GM10266 (cell line): ENCODE measurements around the gene ZDHHC3.
A peak's percentile ranks its signal among the peaks of the same experiment; 100 is the strongest.

ENCODE experiments used
- DNase-seq: peaks from one replicate; pipeline ENCODE4 v3.0.0; 2012; ENCODE audit errors: extremely low spot score
- CTCF ChIP-seq: IDR thresholded peaks from 2 replicates; pipeline ENCODE4 v1.5.1; 2012; ENCODE audit warnings: mild to moderate bottlenecking, low read depth; ENCODE audit not compliant: control insufficient read depth, insufficient read depth; ENCODE audit errors: missing control alignments

ZDHHC3 gene

DNA sequence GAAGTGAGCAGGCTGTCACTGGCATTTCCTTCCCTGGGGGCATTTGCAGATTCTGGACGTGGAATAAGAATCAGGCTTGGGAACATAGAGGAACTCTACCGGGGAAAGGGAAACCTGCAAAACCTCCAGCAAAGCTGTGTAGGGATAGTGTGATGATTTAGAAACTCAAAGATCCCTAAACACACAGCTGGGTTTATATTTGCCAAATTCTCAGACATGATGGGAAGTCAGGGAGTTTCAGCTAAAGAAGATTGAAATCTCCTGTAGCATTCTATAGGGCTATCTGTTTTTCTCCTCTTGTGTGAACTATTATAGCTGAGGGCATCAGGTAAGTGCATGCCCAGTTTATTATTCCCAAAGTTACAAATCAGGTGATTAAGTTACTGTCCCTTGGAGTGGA is 40.9 kb upstream of the ZDHHC3 start:
- TF ChIP-seq CTCF, result no peak
- DNase-seq, result no peak

DNA sequence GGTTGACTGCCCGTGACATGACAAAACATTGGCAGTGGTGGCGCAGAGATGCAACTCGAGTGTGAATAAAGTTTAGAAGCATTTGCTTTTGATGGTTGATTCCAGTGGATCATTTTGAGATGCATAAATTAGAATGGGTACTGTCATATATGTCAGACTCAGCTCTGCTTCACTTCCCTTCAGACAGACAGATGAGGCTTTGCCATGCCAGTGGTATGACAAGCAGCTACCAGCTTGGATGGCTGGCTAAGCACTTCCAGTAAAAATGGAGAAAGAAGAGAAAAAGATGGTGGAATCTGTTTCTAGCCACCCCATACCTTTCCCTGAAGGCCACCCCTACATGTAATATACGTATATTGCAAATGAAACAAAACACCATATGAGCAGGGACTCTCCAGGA is 36.6 kb upstream of the ZDHHC3 start:
- TF ChIP-seq CTCF, result no peak

DNA sequence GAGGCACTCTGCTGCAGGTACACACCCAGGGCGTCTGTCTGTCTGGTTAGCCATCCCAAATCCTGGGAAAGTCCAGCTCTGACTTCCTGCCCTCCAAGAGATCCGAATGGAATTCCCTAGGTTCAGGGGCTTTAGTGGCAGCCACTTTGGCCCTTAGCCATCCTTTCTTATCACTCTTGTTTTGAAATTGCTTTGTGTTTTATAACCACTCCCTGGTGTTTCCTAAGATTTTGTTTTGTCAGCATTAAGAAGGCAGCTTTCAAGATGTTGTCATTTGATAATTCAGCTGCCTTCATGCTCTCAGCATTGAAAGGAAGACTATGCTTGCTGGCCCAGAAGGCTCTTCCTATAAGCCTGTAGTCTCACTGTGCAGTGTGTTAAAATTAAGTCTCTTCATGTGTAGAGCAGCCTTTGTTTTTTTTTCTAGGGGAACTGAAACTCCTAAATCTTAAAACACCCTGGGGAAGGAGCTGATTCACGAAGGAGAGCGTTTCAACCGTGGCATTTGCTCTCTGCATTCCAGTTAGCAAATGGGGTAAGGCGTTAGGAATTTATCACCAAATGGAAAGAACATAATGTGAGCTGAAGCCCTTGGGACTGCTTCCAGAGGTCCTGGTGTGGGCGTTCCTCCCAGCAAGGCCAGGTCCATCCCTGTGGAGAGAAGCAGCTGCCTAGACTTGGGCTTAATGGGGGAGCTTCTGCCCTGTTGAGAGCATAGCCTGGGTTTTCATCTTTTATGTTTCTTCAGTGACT is 36.0 kb upstream of the ZDHHC3 start:
- TF ChIP-seq CTCF, result no peak
- DNase-seq, result peak; percentile 35

More for the DNA sequence above, 36.6 kb upstream of the ZDHHC3 start:
- no peak for DNase-seq

DNA sequence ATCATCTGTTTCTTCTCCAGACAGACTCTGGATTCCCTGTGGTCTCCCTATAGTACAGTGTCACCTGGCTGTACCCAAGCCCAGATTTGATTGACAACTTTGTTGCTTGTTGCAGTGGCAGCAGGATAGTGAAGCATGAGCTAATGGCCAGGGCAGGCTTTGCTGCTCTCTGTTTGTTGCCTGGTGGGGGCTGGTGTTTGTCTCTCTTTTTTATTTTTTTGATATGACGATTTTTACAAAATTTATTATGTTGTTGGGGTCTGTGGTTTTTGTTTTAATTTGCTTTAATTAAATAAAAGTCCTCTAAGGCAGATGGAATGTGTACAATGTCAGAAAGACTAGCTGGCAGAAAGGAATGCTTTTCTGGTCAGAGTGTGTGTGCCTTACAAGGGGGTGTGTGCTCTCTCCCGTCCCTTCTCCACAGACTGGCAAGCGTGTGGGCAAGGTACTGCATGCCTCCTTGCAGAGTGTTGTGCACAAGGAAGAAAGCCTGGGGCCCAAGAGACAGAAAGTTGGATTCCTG is 34.9 kb upstream of the ZDHHC3 start:
- no peak for DNase-seq
- TF ChIP-seq CTCF, result no peak

DNA sequence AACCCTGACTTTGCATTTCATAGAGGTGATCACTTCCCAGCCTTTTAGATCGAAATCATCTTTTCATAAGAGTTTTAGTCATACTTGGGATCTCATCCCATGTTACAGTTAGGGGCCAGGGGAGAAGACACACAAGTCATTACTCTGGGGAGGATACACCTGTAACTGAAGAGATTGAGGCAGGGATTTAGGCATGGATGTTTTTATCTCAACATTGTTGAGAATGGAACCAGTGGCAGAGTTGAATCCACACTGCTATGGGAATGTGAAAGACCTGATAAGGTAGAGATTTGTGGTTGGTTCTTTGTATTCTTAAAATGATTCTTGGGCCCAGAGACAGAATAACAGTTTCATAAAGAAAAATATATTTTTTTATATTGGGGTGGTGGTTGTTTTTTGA is 33.9 kb upstream of the ZDHHC3 start:
- no peak for DNase-seq
- TF ChIP-seq CTCF, result no peak

- no peak for DNase-seq
- no peak for TF ChIP-seq CTCF
Measured at GRCh38 chr3:45008117-45008516, 32.1 kb upstream of the ZDHHC3 start.

GRCh38 chr3:45007091-45007490 is 31.1 kb upstream of the ZDHHC3 start:
- DNase-seq, result no peak
- no peak for TF ChIP-seq CTCF
